ENCODE measurements around the gene CYP39A1. TPM values are rescaled to one million over a fixed set of nuclear protein-coding genes. Genes with fewer than 3 reads are reported as not detected.
A peak's percentile ranks its signal among the peaks of the same experiment; 100 is the strongest.

Gene CYP39A1
- total and polyA plus RNA-seq, 9 of the 15 experiments (the other 6 are each of a cell fraction or from before 2014, with no cell fraction given) = not detected

DNA sequence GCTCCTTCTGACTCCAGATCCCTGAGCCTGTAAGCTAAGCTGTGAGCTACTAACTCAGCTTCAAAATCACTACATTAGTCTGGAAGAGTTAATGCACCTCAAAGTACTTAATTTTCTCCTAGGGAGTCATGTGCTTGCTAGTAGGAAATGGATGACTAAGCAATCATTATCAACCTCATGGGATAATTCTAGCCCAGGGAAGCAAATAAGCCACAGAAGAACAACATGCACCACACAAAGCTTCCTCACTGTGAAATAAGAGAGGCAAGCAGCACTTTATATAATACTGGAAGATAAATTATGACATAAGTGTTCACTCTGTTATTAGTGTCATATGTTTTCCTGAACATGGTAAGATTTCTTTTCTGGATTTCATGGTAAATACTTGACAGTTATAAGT lies 103.5 kb downstream of the CYP39A1 start:
- Histone ChIP-seq H3K9me3 (replicated peaks; ENCODE audit: control insufficient read depth, insufficient read depth, low read depth, low read length) (no peaks in the 10 kb centered on the region), H3K4me3 (no peak overlapping the region), H3K9me1 (ENCODE audit: control insufficient read depth, insufficient read depth, low read length) (no peaks in the 10 kb centered on the region), H4K20me1 (replicated peaks; ENCODE audit: control insufficient read depth, insufficient read depth, low read length) (no peaks in the 10 kb centered on the region), H3K27ac (ENCODE audit: extremely low read depth, low read depth, low read length) (no peak overlapping the region), H3K9ac (ENCODE audit: insufficient read depth in 1 of 2, low read depth in 2 of 2, low read length in 2 of 2) (no peak overlapping the region), H3K4me2 (ENCODE audit: insufficient read depth, low read length) (no peak overlapping the region), H3K79me2 (ENCODE audit: control insufficient read depth, insufficient read depth, low read length) (no peaks in the 10 kb centered on the region), H3K36me3 (ENCODE audit: control insufficient read depth, insufficient read depth, low read length) (no peaks in the 10 kb centered on the region), H2AFZ (ENCODE audit: low read depth, low read length) (no peak overlapping the region), H3K27me3 (ENCODE audit: control insufficient read depth in 2 of 2, insufficient read depth in 2 of 2, low read length in 2 of 2) (no peaks in the 10 kb centered on the region), H3K4me1 (replicated peaks in 1 of 2; ENCODE audit: control insufficient read depth in 2 of 2, insufficient read depth in 2 of 2, low read length in 2 of 2) (no peaks in the 10 kb centered on the region)
- ATAC-seq (no peak), FAIRE-seq (no peak), DNase-seq (ENCODE audit: extremely low read depth in 1 of 4, low spot score in 3 of 4) (no peak)
- no peak for TF ChIP-seq ZNF140 (CRISPR knock-in tag; IDR thresholded peaks at IDR 0.05)
- no peak for TF ChIP-seq TRIM24 (IDR thresholded peaks at IDR 0.05)
- TF ChIP-seq ZNF316 (IDR thresholded peaks at IDR 0.05) = peak; percentile 25; the same call in 1 of the 2 replicates
- no peak for TF ChIP-seq DMBX1 (CRISPR knock-in tag; IDR thresholded peaks at IDR 0.05; ENCODE audit: borderline replicate concordance)
- no TSS peak for BruUV-seq (replicated peaks)
- ChIA-PET CTCF (ENCODE audit: low intra/inter-chr PET ratio) (no interaction called here), POLR2A (no interaction called here)
- intact Hi-C loops (cut with micrococcal nuclease) = no loop called here
- in situ Hi-C loops (cut with MboI) = no loop called here

DNA sequence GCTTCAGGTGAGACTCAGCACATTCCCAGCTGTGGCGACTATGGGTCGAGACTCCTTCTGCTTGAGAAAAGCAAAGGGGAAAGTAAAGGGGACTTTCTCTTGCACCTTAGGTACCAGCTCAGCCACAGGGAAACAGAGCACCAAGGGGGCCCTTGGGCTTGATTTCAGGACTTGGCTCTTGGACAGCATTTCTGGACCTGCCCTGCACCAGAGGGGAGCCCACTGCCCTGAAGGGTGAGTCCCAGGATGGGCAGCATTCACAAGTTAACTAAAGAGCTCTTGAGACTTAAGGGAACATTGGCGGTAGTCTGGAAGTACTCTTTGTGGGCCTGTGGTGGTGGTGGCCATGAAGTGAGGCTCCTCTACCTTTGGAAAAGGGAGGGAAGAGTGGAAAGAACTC lies 111.1 kb downstream of the CYP39A1 start:
- DNase-seq (ENCODE audit: extremely low read depth in 1 of 4, low spot score in 3 of 4) (no peak), FAIRE-seq (no peak), ATAC-seq (no peak)
- BruUV-seq (replicated peaks) = no TSS peak
- Histone ChIP-seq H3K79me2 (ENCODE audit: control insufficient read depth, insufficient read depth, low read length) (no peaks in the 10 kb centered on the region), H3K9ac (ENCODE audit: insufficient read depth in 1 of 2, low read depth in 2 of 2, low read length in 2 of 2) (no peak overlapping the region), H3K27me3 (ENCODE audit: control insufficient read depth in 2 of 2, insufficient read depth in 2 of 2, low read length in 2 of 2) (no peaks in the 10 kb centered on the region), H3K9me3 (replicated peaks; ENCODE audit: control insufficient read depth, insufficient read depth, low read depth, low read length) (no peaks in the 10 kb centered on the region), H3K4me1 (replicated peaks in 1 of 2; ENCODE audit: control insufficient read depth in 2 of 2, insufficient read depth in 2 of 2, low read length in 2 of 2) (no peaks in the 10 kb centered on the region), H3K9me1 (ENCODE audit: control insufficient read depth, insufficient read depth, low read length) (no peaks in the 10 kb centered on the region), H3K4me2 (ENCODE audit: insufficient read depth, low read length) (no peak overlapping the region), H3K4me3 (no peak overlapping the region), H2AFZ (ENCODE audit: low read depth, low read length) (no peak overlapping the region), H3K36me3 (ENCODE audit: control insufficient read depth, insufficient read depth, low read length) (no peaks in the 10 kb centered on the region), H4K20me1 (replicated peaks; ENCODE audit: control insufficient read depth, insufficient read depth, low read length) (no peaks in the 10 kb centered on the region), H3K27ac (ENCODE audit: extremely low read depth, low read depth, low read length) (no peak overlapping the region)
- CTCF ChIA-PET (ENCODE audit: low intra/inter-chr PET ratio) = no interaction called here
- intact Hi-C loops (cut with micrococcal nuclease) (no loop called here), in situ Hi-C loops (cut with MboI) (no loop called here)
- WGBS (ENCODE audit: insufficient coverage, low coverage, missing lambda C conversion rate) = 0% methylated on average over 3 of the region's 3 CpGs
- POLR2A ChIA-PET = no interaction called here
- TF ChIP-seq SUPT5H (IDR thresholded peaks at IDR 0.05) (no peak), ZNF311 (CRISPR knock-in tag; IDR thresholded peaks at IDR 0.05) (no peak), SAFB (IDR thresholded peaks at IDR 0.05; ENCODE audit: borderline replicate concordance, low read depth, low read length) (no peak), ZNF133 (CRISPR knock-in tag; IDR thresholded peaks at IDR 0.05) (no peak), SRSF3 (IDR thresholded peaks at IDR 0.05; ENCODE audit: insufficient read depth, low read length) (no peak), MXI1 (IDR thresholded peaks at IDR 0.05; ENCODE audit: low read depth, low read length) (no peak), SIN3A (IDR thresholded peaks at IDR 0.05; ENCODE audit: borderline replicate concordance in 2 of 2, control insufficient read depth in 1 of 2, low read depth in 2 of 2, low read length in 2 of 2) (no peak), RFX1 (IDR thresholded peaks at IDR 0.05) (no peak), U2AF2 (optimal IDR thresholded peaks at IDR 0.05; ENCODE audit: low read depth, low read length) (no peak)
- TF ChIP-seq, protein P1, sequence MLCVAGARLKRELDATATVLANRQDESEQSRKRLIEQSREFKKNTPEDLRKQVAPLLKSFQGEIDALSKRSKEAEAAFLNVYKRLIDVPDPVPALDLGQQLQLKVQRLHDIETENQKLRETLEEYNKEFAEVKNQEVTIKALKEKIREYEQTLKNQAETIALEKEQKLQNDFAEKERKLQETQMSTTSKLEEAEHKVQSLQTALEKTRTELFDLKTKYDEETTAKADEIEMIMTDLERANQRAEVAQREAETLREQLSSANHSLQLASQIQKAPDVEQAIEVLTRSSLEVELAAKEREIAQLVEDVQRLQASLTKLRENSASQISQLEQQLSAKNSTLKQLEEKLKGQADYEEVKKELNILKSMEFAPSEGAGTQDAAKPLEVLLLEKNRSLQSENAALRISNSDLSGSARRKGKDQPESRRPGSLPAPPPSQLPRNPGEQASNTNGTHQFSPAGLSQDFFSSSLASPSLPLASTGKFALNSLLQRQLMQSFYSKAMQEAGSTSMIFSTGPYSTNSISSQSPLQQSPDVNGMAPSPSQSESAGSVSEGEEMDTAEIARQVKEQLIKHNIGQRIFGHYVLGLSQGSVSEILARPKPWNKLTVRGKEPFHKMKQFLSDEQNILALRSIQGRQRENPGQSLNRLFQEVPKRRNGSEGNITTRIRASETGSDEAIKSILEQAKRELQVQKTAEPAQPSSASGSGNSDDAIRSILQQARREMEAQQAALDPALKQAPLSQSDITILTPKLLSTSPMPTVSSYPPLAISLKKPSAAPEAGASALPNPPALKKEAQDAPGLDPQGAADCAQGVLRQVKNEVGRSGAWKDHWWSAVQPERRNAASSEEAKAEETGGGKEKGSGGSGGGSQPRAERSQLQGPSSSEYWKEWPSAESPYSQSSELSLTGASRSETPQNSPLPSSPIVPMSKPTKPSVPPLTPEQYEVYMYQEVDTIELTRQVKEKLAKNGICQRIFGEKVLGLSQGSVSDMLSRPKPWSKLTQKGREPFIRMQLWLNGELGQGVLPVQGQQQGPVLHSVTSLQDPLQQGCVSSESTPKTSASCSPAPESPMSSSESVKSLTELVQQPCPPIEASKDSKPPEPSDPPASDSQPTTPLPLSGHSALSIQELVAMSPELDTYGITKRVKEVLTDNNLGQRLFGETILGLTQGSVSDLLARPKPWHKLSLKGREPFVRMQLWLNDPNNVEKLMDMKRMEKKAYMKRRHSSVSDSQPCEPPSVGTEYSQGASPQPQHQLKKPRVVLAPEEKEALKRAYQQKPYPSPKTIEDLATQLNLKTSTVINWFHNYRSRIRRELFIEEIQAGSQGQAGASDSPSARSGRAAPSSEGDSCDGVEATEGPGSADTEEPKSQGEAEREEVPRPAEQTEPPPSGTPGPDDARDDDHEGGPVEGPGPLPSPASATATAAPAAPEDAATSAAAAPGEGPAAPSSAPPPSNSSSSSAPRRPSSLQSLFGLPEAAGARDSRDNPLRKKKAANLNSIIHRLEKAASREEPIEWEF (CRISPR knock-in tag; IDR thresholded peaks at IDR 0.05) = no peak

Measured in K562 (cell line).